ENCODE data around the gene MYL9. TPM values are rescaled to one million over a fixed set of nuclear protein-coding genes. Genes with fewer than 3 reads are reported as not detected.
A peak's percentile ranks its signal among the peaks of the same experiment; 100 is the strongest.

Gene MYL9
- total RNA-seq, 1 donor from 2014 or later: 1,967 TPM

DNA sequence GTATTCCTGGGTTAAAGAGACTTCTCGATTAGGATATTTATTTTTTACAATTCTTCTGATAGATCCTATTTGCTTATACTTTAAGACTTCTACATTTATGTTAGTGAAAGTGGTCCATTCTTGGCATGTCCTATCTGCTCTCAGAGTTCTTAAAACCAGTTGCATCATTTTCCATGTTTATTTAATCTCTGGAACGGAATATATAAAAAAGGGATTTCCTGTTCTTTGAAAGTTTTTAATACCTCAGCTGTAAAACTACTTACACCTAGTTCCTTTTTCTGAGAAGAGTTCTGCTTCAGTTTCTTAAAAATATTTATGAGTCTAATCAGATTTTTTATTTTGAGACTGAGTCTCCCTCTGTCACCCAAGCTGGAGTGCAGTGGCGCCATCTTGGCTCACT, 18.0 kb upstream of the MYL9 start:
- no peak for ATAC-seq
- intact Hi-C loops (cut with micrococcal nuclease): no loop called here
- DNase-seq: no peak

DNA sequence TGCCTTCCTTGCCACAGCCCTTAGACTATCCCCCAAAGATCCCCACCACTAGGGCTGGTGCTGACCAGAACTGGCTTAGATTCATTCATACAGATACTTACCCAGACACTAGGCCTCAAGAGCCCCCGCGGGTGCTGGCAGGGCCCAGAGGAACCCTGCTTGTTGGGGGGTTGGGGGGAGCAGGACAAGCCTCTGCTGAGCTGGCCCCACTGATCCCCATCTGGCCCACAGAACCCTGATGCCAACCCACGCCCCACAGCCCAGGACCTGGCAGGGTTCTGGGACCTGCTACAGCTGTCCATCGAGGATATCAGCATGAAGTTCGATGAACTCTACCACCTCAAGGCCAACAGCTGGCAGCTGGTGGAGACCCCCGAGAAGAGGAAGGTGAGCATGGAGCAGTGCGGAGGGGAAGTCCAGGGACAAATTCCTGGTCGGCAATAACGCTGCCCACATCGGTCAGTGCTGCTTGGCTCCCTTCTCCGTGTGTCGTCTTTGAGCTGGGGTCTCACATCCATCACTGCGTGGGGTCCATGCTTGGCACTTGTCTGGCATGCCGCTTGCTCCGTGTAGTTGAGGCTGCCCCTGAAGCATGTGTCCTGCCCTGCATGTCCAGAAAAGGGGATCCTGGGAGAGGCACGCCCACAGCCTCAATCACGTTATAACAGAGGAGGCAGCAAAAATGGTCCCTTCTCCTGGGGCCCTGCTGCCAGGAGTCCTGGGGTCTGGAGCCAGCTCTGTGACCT, 15.5 kb upstream of the MYL9 start:
- intact Hi-C loops (cut with micrococcal nuclease): no loop called here
- DNase-seq (no peak), ATAC-seq (no peak)

DNA sequence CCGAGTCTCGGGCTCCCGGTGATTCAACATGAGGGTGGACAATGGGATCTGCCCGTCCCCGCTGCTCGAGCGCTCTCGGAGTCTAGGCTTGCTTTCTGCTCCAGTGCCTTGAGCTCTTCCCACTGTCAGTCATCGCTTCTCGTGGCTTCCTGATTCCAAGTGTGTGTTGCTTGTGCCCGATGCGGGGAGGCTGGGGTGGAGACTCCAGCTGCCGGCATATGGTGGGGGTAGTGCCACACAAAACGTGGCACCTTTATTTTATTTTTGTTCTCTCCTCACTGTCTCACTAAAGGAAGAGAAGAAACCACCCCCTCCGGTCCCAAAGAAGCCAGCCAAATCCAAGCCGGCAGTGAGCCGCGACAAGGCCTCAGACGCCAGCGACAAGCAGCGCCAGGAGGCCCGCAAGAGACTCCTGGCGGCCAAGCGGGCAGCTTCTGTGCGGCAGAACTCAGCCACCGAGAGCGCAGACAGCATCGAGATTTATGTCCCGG, 14.8 kb upstream of the MYL9 start:
- intact Hi-C loops (cut with micrococcal nuclease): no loop called here
- DNase-seq (no peak), ATAC-seq (no peak)

DNA sequence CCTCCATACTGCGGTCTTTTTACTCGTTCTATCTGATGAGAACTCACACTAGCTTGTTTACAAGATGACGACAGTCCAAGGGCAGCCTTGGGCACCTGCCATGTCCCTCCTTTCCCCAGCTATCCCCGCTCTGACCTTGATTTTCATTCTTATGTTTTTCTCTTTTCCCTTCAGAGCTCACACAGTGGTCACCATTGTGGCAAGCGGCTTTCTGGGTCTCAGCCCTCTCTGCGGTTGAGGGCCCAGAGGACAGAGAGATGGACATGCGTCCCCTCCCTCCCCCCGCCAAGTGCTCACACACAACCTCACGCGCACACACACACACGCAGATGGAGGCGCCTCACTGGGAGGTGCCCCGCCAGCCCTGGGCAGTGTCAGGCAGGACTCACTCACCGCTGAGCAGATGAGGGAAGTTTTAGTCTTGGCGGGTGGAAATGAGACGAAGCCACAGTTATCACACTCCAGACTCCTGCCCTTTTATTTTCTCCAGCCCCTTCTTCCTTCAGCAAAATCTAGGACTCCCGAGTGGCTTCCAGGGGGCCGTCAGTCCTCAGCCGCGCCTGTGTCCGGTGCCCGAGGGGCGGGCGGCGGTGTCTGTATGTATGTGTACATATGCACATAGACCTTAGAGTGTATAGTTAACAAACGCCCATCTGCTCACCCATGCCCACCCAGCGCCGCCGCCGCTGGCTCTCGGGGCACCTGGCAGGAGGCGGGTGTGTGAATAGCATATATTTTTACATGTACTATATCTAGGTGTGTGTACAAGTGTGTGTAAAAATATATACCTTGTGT, 13.8 kb upstream of the MYL9 start:
- intact Hi-C loops (cut with micrococcal nuclease): no loop called here
- ATAC-seq (peak; percentile 13), DNase-seq (no peak)

DNA sequence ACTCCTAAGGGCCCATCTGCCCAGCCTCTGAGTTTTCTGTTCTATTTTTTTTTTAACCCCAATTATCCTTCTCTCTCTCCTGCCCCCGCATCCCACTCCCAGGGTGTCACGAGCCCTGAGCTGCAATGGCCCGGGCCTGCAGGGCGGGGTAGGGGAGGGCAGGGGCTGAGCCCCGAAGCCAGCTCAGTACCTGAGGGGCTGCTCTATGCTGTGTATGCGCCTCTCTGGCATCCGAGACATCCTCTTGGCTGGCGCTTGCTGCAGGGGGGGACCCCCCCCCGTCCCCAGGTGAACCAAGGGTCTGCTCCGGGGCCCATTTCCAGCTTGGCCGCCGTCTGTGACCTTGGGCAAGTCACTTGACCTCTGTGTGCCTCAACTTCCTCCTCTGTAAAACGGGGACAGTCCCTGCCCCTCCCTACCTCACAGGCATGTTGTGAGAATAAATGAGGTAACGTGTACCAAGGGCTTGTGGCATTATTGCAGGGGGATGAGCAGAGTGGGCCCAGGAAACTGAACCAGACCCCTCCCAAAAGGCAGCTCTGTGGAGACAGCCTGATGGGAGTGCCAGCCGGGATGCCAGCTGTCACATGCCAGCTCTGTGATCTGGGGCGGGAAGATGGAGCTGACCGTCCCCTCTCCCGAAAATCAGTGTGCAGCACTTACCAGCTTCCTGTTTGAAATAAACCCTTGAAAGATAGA, 13.0 kb upstream of the MYL9 start:
- DNase-seq (no peak), ATAC-seq (no peak)
- intact Hi-C loops (cut with micrococcal nuclease): no loop called here

DNA sequence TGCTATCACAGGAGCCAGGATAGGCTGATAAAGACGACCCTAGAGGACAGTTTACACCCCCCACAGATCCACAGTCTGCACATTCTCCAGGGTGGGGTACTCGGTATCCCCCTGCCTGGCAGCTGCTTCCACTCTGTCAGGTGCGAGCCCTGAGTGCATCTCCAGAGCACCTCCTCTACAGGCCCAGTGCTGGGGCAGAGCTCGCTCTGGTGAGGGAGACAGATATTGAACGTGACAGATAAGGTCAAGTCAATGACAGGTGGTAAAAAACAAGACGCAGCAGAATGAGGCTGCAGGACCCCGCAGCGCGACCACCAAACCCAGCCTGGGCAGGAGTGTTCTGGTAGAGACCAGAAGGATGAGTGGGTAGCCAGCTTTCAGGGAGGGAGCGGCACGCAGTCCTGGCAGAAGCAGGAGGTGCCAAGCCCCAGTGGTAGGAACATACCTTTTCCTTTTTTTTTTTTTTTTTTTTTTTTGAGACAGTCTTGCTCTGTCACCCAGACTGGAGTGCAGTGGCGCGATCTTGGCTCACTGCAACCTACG, 12.4 kb upstream of the MYL9 start:
- no peak for DNase-seq
- ATAC-seq: peak; percentile 11
- intact Hi-C loops (cut with micrococcal nuclease): no loop called here

DNA sequence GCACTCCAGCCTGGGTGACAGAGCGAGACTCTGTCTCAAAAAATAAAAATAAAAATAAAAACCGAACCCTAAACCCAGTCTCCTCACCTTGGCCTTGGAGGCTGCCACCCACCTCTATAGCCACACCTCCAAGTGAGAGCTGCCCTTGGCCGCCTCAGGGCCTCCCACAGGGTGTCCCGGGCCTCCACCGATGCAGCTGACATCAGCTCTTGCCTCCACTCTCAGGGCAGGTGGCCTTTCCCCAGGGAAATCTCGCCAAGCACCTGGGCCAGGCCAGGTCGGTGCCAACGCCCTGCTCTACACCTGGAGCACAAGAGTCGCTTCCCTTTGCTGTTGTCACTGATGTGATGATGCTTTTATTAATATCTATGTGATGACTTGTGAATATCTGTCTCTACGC, 8.9 kb upstream of the MYL9 start:
- ATAC-seq (no peak), DNase-seq (no peak)
- intact Hi-C loops (cut with micrococcal nuclease): no loop called here

DNA sequence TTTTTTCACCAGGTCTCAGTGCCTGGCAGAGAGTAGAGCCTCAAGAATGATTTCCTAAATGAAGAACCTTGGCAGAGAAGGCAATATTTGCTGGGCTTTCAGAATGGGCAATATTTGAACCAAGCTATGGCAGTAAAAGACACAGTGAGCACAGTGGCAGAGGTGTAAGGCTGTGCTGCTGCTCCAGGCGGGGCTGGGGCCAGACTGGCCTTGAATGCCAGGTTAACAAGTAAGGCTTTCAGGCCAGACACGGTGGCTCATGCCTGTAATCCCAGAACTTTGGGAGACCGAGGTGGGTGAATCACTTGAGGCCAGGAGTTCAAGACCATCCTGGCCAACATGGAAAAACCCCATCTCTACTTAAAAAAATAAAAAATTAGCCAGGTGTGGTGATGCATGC, 8.5 kb upstream of the MYL9 start:
- intact Hi-C loops (cut with micrococcal nuclease): no loop called here
- ATAC-seq: no peak
- no peak for DNase-seq

DNA sequence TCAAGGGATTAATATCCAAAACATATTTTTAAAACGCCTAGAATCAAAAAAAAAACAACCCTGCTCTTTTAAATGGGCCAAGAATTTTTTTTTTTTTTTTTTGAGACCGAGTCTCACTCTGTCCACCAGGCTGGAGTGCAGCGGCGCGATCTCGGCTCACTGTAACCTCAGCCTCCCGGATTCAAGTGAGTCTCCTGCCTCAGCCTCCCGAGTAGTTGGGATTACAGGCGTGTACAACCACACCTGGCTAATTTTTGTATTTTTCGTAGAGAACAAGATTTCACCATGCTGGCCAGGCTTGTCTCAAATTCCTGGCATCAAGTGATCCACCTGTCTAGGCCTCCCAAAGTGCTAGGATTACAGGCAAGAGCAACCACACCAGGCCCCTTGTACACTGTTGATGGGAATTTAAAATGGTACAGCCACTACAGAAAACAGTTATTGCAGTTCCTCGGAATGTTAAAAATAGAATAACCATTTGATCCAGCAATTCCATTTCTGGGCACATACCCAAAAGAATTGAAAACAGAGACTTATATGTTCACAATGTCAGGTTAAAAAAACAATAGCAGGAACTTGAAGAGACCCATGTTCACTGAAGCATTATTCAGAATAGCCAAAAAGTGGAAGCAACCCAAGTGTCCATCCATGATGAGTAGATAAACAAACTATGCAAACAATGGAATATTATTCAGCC, 3.1 kb upstream of the MYL9 start:
- no peak for DNase-seq
- intact Hi-C loops (cut with micrococcal nuclease): no loop called here
- ATAC-seq: no peak

DNA sequence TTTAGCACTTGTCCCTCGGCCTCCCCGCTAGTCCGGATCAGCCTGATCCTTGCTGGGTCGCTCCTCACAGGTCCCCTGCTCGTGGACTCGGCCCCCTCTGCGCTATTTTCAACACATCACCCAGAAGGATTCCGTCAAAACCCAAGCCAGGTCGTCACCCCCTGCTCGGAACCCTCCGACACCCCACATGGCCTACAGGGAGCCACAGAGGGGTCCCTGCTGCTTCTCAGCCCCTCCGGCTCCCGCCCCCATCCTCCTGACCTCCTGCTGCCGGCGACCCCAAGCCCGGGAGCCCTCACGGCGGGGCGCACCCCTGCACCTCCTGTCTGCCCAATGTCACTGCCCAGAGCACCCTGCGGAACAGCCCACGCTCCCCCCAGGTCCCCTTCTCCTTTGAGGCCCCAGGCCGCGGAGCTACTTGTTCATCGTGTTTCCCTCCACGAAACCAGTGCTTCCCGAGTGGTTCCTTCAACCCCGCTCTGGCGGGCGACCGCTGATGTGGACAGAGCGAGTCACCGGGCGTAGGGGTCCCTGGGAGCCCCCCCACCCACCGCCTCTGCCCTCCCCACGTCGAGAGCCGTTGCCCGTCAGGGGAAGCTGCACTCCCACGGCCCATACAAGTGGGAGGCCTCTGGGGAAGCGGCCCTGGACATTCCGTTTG, 638 bp upstream of the MYL9 start:
- intact Hi-C loops (cut with micrococcal nuclease): loop anchor here (5.0 kb wide), 1 partner anchor 73 kb away; no protein-coding TSS in a partner anchor
- DNase-seq (peak; percentile 40), ATAC-seq (peak; percentile 1)

DNA sequence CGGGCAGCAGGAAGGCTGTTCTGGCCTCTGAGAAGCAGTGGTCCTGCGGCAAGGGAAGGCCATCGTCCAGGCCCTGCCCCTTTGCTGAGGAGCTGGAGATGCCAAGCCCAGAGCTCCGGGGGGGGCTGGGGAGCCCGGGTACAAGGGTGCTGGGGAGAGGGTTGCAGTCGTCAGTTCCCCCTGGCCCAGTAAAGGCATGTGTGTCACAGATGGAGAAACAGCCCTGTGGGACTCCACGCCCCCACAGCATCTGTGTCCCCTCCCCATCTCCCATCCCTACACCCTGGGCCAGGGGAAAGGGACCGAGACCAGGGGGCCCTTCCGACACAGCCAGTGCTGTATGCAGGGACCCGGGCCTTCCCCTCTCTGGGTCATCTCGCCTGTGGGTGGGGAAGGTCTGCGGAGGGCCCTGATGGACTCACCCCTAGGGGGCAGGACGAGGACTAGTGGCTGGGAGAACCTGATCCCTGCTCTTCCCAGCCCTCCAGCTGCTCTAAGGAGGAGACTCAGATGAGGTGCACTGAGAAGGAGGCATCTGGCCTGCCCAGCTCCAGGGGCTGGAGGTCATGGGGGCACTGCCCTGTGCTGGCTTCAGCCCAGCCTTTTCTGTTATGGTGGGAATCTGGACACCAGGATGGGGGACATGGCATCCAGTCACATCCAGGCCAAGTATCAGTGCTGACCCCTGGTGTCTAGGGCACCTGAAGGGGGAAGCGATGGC, 609 bp downstream of the MYL9 start:
- DNase-seq (peak; percentile 67), ATAC-seq (peak; percentile 63)
- intact Hi-C loops (cut with micrococcal nuclease): loop anchor here (5.0 kb wide), 1 partner anchor 75 kb away; no protein-coding TSS in a partner anchor

DNA sequence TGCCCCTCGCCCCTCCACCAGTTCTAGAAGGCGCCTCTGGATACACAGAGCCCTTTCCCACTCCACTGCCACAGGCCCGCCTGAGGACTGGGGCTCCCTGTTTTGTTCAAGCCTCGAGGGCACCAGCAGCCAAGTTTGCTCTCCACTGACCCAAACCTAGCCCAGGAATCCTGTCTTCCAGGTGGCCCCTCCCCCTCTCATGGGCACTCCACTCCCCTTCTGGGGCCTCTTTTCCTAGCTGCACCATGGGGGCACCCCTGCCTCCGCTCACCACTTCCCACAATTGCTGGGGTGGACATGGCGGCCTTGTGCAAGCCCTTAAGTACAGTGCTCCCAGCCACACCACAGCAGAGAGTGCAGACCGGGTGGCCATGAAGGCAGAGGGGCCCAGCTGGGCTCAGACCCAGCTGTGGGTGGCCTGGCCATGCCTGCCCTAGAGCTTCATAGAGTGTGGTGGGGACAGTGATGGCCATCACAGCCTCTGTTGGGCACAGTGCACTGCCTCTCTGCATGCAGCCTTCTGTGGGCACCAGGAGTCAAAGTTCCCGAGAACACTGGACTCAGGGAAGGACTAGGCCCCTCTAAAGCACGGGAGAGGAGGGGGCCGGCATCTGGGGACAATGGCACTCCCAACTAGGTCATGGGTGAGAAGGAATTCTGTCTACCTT, 1.3 kb downstream of the MYL9 start:
- no peak for DNase-seq
- intact Hi-C loops (cut with micrococcal nuclease): loop anchor here (5.0 kb wide), 1 partner anchor 75 kb away; no protein-coding TSS in a partner anchor
- ATAC-seq: no peak

DNA sequence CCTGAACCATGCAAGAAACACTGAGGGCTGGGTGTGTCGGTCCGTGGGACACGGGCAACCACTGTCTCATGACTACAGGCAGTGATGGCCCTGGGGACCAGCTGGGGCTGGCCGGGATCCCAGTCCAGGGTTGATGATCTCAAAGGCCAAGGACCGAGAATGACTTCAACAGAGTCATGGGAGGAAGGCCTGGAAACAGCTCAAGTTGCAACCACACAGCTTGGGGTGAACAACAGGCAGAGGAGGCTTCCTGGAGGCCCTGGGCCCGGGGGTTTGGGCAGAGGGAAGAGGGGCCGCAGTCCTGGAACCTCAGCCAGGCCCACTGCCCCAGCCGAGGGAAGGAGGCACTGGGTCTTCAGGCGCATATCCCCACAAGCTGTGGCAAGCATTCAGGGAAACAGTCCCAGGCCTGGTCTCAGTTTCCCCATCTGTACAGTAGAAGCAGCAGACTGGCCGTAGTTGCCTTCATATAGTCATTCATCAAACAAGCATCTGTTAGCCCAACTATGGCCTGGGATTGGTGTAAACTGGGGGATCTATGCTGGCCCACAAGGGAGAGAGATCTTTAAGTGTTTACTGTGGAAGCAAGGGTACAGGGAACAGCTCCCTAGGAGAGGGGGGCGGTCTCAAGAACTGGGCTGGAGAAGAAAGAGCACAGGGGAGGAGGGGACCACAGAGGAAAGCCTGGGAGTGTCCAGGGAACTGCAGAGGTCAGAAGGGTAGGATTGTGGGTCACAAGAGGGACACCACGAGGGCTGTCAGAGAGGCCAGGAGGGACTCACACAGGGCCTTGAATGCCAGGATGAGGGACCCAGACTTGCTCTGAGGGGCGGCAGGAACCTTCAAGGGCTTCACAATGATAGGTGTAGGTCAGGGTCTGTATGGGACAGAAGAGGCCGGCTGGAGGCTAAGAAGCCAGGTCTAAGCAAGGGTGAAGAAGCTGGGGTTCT, 2.1 kb downstream of the MYL9 start:
- ATAC-seq: peak; percentile 59
- peak; percentile 92 for DNase-seq
- intact Hi-C loops (cut with micrococcal nuclease): loop anchor here (5.0 kb wide), 1 partner anchor 76 kb away; no protein-coding TSS in a partner anchor

DNA sequence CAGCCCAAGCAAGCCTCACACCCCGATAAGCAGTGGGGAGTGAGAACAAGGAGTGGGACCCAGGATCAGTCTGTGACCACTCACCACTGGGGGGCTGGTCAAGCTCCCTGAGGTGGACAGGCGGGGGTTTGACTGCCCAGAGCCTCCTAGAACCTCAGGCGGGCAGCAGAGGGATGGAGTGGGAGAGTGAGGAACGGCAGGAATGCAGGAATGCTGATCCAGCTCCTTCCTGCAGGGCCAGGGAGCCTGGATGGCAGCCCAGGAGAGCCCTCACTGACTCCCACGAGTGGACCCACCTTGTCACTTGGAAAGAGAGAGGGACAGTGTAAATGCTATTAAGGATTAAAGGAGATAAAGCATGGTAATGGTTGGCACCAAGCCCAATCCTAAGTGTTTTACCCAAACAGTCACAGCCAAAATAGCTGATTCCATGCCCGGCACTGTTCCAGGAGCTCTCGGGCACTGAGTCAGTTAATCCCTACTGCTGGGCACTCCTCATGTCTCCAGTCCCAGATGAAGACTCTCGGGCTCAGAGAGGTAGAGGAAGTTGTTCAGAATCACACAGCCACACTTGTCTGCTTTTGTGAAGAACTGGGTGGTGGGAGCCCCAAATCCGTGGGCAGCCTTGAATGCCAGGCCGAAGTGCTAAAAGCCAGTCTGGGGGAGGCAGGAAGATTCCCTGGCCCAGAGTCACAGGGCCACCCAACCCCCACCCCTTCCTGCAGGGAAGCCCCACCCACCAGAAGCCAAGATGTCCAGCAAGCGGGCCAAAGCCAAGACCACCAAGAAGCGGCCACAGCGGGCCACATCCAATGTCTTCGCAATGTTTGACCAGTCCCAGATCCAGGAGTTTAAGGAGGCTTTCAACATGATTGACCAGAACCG, 3.1 kb downstream of the MYL9 start:
- intact Hi-C loops (cut with micrococcal nuclease): loop anchor here (5.0 kb wide), 1 partner anchor 77 kb away; no protein-coding TSS in a partner anchor
- DNase-seq: peak; percentile 78
- ATAC-seq: peak; percentile 27

DNA sequence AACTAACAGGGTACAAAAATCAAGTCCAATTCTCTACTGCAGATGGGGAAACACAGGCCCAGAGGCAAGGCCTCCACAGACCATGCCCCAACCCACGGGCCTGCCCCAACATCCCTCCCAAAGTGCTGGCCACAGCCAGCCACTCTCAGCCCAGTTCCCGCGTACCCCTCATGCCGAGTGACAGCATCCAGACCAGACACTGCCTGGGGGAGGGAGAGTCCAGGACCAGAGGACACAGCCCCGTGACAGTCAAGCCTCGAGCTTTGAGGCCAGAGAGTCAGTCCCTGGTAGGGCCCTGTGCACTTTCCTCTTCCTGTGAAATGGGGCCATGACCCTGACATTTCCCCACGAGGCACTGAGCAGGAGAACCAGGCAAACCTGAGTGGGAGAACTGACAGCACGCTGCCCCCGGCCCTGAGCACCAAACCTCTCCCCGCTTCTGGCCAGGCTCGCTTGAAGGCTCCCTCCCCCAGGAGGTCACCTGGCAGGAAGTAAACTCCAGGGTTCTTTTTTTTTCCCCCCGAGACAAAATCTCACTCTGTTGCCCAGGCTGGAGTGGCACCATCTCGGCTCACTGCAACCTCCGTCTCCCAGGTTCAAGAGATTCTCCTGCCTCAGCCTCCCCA, 4.9 kb downstream of the MYL9 start:
- DNase-seq (no peak), ATAC-seq (no peak)
- intact Hi-C loops (cut with micrococcal nuclease): no loop called here

Data from left ventricle myocardium superior (tissue), 1 donor.